AG08395 (cell line): ENCODE data around the gene D2HGDH.
"Not testable (repeated sequence)": the region's sequence is repeated elsewhere in the genome, so short reads cannot be mapped to it uniquely, and the experiment has no call there.

Experiments
- DNase-seq: peaks from one replicate; pipeline ENCODE4 v3.0.0; 2012; ENCODE audit warnings: mixed read lengths, low spot score

D2HGDH gene

GRCh38 chr2:241808051-241808720 is 73.8 kb downstream of the D2HGDH start:
- no peak for DNase-seq

- no peak for DNase-seq
Measured at GRCh38 chr2:241808721-241809382, 74.4 kb downstream of the D2HGDH start, which contains the start of gene NEU4. Gene NEU4, plus strand, starts transcription at chr2:241809193. Its CDS starts 5,292 bp downstream, at chr2:241814485.

GRCh38 chr2:241809383-241810306 is 75.2 kb downstream of the D2HGDH start:
- DNase-seq = no peak

DNA sequence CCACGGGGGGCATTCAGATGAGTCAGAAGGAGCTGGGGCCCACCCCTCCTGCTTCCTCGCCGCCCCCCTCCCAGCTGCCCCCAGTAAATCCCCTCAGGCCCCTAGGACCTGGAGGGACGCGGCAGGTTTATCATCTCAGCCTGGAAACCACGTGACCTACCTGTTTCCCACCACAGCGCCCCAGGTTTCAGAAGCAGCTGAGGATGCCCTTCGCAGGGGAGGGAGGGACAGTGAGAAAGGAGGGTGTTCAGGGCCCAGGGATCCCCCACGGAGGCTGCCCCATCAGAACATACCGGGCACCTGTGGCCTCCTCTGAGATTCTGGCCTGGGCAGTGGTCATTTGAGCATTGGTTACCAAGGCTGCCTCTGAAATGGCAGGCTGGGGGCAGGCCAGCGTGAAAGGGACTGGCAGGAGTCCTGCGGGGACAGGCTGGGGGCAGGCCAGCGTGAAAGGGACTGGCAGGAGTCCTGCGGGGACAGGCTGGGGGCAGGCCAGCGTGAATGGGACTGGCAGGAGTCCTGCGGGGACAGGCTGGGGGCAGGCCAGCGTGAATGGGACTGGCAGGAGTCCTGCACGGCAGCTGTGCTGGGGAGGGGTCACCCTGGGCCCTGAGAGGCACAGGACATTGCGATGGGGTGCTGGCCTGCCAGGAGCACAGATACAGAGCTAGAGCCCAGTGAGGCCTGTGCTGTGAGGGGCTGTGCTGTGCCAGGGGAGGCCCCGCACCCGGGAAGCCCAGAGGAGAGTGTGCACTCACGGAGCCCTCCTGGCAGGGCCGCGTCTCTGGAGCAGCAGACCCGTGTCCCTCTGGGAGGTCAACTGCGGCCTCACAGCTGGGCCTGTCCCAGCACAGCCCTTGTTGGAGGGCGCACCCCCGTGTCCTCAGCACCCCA is 76.1 kb downstream of the D2HGDH start:
- no peak for DNase-seq

DNA sequence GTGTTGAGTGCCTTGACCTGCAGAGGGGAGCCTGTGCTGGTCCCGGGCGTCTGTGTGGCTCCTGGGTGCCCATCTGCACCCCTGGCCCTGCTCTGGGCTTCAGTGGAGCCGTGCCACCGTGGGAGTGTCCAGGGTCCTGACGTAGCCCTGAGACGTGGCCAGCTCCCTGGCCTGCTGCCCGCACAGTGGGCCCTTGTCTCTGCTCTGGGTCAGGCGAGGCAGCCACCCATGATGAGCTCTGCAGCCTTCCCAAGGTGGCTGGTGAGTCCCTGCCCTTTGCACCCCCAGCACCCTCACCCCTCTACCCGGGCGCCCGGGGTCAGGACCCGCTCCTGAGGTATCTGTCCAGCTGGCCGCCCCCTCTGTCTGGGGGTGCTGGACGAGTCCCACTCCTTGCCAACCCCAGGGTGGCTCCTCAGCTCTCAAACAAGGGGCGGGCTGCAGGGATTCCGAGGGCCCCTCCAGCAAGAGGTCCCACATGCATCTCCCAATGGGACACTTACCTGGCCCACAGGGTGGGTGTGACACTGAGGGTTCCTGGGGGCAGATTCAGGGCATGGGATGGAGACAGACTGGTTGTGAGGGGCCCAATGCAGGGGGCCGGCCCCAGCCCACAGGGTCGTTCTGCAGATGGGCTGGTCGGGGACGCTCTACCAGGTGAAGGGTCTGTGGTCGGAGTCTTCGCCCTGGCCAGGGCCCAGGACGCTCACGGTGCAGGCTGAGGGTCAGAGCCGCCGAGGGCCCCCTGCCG is 76.9 kb downstream of the D2HGDH start:
- no peak for DNase-seq

DNA sequence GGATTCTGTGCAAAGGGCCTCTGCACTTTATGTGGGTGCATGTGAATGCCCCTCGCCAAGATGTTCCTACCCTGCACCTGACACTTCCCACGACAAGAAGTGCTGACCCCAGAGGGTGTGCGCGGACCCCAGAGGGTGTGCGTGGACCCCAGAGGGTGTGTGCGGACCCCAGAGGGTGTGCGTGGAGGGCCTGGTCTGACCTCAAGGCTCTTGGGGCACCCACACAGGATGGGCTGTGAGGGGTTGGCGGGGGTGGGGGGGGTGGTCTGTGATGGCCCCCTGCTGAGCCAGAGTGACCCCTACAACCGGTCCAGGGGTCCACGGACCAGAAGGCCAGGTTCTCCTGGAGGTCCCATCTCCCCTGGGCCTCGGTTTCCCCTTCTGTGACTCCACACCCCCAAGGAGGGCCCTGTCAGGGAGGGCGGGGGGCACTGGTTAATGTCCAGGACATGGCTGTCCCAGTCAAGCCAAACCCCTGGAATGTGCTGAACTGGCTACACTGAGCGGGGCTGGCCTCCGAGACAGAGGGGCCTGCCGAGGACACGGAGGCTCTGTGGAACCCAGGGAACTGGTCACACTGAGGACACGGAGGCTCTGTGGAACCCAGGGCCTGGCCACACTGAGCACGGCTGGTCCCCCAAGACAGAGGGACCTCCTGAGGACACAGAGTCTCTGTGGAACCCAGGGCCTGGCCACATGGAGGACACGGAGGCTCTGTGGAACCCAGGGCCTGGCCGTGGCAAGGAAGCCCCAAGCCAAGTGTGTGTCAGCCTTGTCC is 77.7 kb downstream of the D2HGDH start:
- no peak for DNase-seq

- DNase-seq = no peak
Measured at GRCh38 chr2:241812730-241813643, 78.6 kb downstream of the D2HGDH start.

- DNase-seq = no peak
Measured at GRCh38 chr2:241813644-241814392, 79.4 kb downstream of the D2HGDH start.

DNA sequence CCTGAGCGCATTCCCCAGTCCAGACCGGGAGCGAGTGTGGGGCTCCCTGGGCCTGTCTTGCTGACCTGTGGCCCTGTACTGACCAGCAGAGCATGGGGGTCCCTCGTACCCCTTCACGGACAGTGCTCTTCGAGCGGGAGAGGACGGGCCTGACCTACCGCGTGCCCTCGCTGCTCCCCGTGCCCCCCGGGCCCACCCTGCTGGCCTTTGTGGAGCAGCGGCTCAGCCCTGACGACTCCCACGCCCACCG is 79.9 kb downstream of the D2HGDH start:
- no peak for DNase-seq

DNA sequence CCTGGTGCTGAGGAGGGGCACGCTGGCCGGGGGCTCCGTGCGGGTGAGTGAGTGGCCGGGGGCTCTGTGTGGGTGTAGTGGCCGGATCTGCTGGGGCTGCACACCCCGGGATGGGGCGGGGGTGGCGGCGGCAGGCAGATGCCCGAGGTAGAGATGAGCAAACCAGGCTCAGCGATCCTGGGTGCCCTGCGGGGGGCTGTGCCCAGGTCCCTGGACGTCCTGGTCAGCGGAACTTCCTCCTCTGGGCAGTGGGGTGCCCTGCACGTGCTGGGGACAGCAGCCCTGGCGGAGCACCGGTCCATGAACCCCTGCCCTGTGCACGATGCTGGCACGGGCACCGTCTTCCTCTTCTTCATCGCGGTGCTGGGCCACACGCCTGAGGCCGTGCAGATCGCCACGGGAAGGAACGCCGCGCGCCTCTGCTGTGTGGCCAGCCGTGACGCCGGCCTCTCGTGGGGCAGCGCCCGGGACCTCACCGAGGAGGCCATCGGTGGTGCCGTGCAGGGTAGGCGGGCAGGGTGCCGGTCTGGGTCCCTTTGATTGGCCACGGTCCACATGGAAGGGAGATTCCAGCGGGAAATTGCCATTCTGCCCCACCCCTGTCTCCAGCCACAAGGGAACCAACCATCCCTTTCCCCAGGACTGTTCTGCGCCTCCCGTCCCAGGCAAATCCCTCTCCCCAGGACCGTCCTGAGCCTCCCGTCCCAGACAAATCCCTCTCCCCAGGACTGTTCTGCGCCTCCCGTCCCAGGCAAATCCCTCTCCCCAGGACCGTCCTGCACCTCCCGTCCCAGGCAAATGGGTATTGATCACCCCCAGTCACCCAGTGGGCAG is 80.4 kb downstream of the D2HGDH start:
- DNase-seq = no peak

DNA sequence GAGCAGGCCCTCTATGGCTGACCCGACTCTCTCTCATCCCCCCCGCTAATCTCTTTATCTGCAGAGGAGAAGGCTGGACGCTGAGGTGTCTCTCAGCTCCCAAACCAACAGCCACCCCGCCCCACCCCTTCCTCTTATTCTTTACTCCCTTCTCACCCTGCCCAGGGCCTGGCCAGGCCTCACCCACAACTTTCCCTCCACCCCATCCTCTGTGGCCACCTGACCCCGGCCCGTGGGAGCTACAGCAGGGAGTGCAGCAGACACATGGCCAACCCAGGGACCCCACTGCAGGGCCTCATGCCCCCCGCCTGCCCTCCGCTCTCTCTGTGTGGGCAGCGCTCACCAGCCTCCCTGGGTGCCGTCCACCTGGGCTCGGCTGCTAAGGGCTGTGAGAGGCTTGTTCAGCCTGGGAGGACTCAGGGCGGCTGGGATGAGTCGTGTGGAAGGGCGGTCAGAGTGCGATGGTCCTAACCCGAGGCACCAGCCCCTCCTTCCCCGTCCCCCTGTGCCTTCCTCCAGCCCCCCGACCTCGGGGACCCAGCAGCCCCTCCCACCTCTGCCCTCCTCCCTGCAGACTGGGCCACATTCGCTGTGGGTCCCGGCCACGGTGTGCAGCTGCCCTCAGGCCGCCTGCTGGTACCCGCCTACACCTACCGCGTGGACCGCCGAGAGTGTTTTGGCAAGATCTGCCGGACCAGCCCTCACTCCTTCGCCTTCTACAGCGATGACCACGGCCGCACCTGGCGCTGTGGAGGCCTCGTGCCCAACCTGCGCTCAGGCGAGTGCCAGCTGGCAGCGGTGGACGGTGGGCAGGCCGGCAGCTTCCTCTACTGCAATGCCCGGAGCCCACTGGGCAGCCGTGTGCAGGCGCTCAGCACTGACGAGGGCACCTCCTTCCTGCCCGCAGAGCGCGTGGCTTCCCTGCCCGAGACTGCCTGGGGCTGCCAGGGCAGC is 81.3 kb downstream of the D2HGDH start:
- DNase-seq = no peak

DNA sequence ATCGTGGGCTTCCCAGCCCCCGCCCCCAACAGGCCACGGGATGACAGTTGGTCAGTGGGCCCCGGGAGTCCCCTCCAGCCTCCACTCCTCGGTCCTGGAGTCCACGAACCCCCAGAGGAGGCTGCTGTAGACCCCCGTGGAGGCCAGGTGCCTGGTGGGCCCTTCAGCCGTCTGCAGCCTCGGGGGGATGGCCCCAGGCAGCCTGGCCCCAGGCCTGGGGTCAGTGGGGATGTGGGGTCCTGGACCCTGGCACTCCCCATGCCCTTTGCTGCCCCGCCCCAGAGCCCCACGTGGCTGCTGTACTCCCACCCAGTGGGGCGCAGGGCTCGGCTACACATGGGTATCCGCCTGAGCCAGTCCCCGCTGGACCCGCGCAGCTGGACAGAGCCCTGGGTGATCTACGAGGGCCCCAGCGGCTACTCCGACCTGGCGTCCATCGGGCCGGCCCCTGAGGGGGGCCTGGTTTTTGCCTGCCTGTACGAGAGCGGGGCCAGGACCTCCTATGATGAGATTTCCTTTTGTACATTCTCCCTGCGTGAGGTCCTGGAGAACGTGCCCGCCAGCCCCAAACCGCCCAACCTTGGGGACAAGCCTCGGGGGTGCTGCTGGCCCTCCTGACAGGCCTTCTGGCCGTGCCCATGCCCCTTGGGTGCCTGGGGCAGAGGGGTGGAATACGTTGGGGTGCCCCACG is 82.1 kb downstream of the D2HGDH start:
- DNase-seq = no peak

DNA sequence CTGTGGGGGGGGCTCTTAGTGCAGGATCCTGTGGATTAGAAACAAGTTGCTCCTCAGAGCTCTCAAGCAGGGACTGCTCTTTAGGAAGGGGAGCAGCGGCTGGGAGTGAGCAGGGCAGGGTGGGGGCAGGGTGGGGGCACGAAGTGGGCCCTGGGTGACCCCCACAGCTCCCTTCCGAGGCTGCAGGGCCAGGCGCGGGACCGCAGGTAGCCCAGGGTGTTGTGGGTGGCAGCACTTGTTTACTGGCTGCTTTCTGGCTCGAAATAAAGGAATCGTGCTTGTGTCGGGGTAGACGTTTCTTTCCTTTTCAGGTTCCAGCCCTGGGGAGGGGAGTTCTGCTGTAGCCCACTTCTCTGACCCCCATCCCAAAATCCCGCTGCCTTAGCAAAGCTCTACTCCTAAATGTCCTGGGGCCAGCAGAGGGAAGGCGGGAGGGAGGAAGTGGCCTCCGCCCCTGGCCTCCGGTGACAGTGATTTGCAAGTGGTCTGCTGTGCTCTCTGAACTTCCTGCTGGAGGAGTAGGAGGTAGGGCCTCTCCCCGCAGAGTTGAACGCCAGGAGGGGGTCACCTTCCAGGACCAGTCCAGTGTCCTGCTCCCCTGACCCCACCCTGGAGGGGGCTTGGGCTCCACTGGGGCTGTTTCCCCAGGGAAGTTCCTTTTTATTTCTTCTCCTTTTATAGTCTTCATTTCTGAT is 82.8 kb downstream of the D2HGDH start:
- DNase-seq = no peak

DNA sequence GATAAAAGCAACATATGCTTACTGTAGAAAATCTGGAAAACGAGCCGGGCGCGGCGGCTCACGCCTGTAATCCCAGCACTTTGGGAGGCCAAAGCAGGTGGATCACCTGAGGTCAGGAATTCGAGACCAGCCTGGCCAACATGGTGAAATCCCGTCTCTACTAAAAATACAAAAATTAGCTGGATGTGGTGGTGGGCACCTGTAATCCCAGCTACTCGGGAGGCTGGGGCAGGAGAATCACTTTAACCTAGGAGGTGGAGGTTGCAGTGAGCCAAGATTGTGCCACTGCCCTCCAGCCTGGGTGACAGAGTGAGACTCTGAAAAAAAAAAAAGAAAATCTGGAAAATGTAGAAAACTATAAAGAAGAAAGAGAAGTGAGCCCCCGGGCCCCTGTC is 83.4 kb downstream of the D2HGDH start:
- not testable (repeated sequence) for DNase-seq
